SK-N-SH treated with all-trans-retinoic acid at 6 μM for 48 hours (cell line): ENCODE data around the gene DRD2.

ENCODE experiments used
- ARNTL ChIP-seq: fragments of 450-650 bp; formaldehyde crosslinking; IDR thresholded peaks from 2 replicates; pipeline ENCODE4 v1.5.0; 2020; ENCODE audit warnings: low read depth, mild to moderate bottlenecking, moderate library complexity, borderline replicate concordance
- CREB5 ChIP-seq: fragments of 250-450 bp; sonication (Bioruptor Pico); IDR thresholded peaks from 2 replicates; pipeline ENCODE4 v1.5.1; 2020; ENCODE audit warnings: low read depth, mild to moderate bottlenecking, moderate library complexity
- ESRRG ChIP-seq: fragments of 250-450 bp; sonication (Bioruptor Pico); IDR thresholded peaks from 2 replicates; pipeline ENCODE4 v1.6.1; 2021; ENCODE audit warnings: mild to moderate bottlenecking
- GLIS3 ChIP-seq: fragments of 250-450 bp; sonication (Bioruptor Pico); IDR thresholded peaks from 2 replicates; pipeline ENCODE4 v1.5.0; 2020; ENCODE audit warnings: mild to moderate bottlenecking, moderate library complexity
- PATZ1 ChIP-seq: fragments of 250-450 bp; sonication (Bioruptor Pico); IDR thresholded peaks from 2 replicates; pipeline ENCODE4 v1.8.0; 2020; ENCODE audit warnings: mild to moderate bottlenecking, moderate library complexity, borderline replicate concordance
- PPARA ChIP-seq: fragments of 250-450 bp; sonication (Bioruptor Pico); IDR thresholded peaks from 2 replicates; pipeline ENCODE4 v1.5.0; 2020; ENCODE audit warnings: mild to moderate bottlenecking, borderline replicate concordance
- TCF4 ChIP-seq: fragments of 250-450 bp; sonication (Bioruptor Pico); IDR thresholded peaks from 2 replicates; pipeline ENCODE4 v1.8.0; 2021; ENCODE audit warnings: mild to moderate bottlenecking, moderate library complexity, borderline replicate concordance
- ZFP3 ChIP-seq: fragments of 250-450 bp; sonication (Bioruptor Pico); IDR thresholded peaks from 2 replicates; pipeline ENCODE4 v1.5.0; 2020; ENCODE audit warnings: mild to moderate bottlenecking, moderate library complexity
- ZFP30 ChIP-seq: fragments of 450-650 bp; formaldehyde crosslinking; IDR thresholded peaks from 2 replicates; pipeline ENCODE4 v1.5.0; 2022; ENCODE audit warnings: mild to moderate bottlenecking, moderate library complexity
- ZNF565 ChIP-seq: fragments of 450-650 bp; formaldehyde crosslinking; conservative IDR thresholded peaks from 2 replicates; pipeline ENCODE4 v1.5.0; 2020; ENCODE audit warnings: low read depth, mild to moderate bottlenecking, moderate library complexity
- ZNF8 ChIP-seq: fragments of 450-650 bp; formaldehyde crosslinking; IDR thresholded peaks from 2 replicates; pipeline ENCODE4 v1.5.0; 2020; ENCODE audit warnings: mild to moderate bottlenecking, moderate library complexity

- TF ChIP-seq PPARA (no peak), PATZ1 (CRISPR knock-in tag) (no peak), CREB5 (CRISPR knock-in tag) (no peak), ARNTL (no peak), ZFP3 (CRISPR knock-in tag) (no peak), ESRRG (CRISPR knock-in tag) (no peak), ZFP30 (CRISPR knock-in tag) (no peak), ZNF8 (no peak), GLIS3 (no peak), ZNF565 (CRISPR knock-in tag) (no peak), TCF4 (CRISPR knock-in tag) (no peak)
Observed at GRCh38 chr11:113497066-113497910, 22.1 kb upstream of the DRD2 start.
